ENCODE data around the gene TRIO. TPM values are rescaled to one million over a fixed set of nuclear protein-coding genes. Genes with fewer than 3 reads are reported as not detected.
A peak's percentile ranks its signal among the peaks of the same experiment; 100 is the strongest.

The TRIO gene
- total and polyA plus RNA-seq, 2 of the 8 experiments (the other 6 are each of a cell fraction or from before 2014, with no cell fraction given) = 35.1 to 69.1 TPM

DNA sequence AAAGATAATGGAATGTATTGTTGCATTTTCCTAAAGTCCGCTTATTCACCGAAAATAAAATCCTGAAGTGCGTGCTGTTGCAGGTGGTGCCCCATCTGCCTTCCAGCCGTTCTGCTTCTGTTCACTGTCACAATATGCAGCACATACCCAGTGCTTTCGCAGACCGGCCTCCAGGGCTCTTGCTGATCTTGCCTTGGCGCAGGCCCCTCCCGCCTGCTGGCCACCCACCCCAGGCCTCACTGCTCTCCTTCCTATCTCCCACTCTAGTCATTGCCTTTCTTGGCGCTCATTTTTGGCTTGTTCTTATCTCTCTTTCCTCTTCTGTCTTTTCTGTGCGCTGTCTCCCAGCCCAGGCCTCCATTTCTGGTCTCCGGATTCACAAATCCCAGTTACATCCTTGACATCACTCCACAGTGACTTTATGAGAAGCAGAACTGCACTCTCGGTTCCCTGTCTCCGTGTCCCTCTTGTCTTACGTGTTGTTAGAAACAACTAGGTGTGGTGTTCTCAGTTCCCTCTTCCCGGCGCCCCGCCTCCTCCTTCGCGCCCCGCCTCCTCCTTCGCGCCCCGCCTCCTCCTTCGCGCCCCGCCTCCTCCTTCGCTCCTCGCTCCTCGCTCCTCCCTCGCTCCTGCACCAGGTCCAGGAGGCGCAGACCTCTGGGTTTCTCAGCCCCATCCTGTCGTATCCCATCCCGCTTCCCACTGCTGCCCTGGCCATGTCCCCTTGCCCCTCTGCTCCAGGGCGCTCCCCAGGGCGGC lies 236.8 kb downstream of the TRIO start:
- H4K91ac ChIP-seq (replicated peaks; ENCODE audit: insufficient read length, low read length) = no peak overlapping the region
- no peak overlapping the region for H2BK15ac ChIP-seq (ENCODE audit: low read length)
- ChIA-PET CTCF (ENCODE audit: partially characterized antibody) (interaction anchor here (0.8 to 1.0 kb wide), 3 partner anchors 29 to 396 kb away, joined by 3 read pairs; no protein-coding TSS in a partner anchor), POLR2A (ENCODE audit: partially characterized antibody) (no interaction called here)
- no peak overlapping the region for H3K27ac ChIP-seq (ENCODE audit: low read depth, low read length)
- H3K4me2 ChIP-seq (ENCODE audit: insufficient read depth in 1 of 2, low read depth in 2 of 2, low read length in 2 of 2) = peak overlapping the region in 1 of 2 experiments; percentile 46; a peak in 1 of 4 replicates
- H3K23ac ChIP-seq (ENCODE audit: insufficient read length) = no peak overlapping the region
- H3K56ac ChIP-seq (replicated peaks; ENCODE audit: insufficient read length, low read depth, low read length) = no peak overlapping the region
- H3K14ac ChIP-seq (ENCODE audit: insufficient read length) = no peak overlapping the region
- no peak overlapping the region for H3K4ac ChIP-seq (replicated peaks; ENCODE audit: insufficient read length, low read depth, low read length)
- 62% methylated on average over 27 of the region's 35 CpGs; no CpG with 5 or more reads in 1 of the 2 experiments for WGBS, 2 experiments (ENCODE audit: extremely low coverage in 1 of 2, insufficient coverage in 1 of 2, insufficient read length in 1 of 2, insufficient replicate concordance in 2 of 2, low coverage in 1 of 2, low lambda C conversion rate in 2 of 2, missing lambda C conversion rate in 1 of 2)
- no peak overlapping the region for H2BK20ac ChIP-seq (ENCODE audit: low read length)
- no peak overlapping the region for H2AFZ ChIP-seq (ENCODE audit: low read length)
- peaks cover 0 to 7% (median 1%) of the 10 kb centered on the region in 4 experiments; a peak in 3 of 7 replicates for H3K4me1 ChIP-seq (replicated peaks in 1 of 4; ENCODE audit: control insufficient read depth in 3 of 4, insufficient read depth in 4 of 4, low read length in 3 of 4)
- H4K20me1 ChIP-seq (replicated peaks in 1 of 2; ENCODE audit: control insufficient read depth in 1 of 2, insufficient read depth in 2 of 2, low read length in 2 of 2) = no peaks in the 10 kb centered on the region
- no peak overlapping the region for H4K5ac ChIP-seq (ENCODE audit: insufficient read length, low read depth, low read length)
- no peaks in the 10 kb centered on the region; the same call in 1 of the 2 replicates for H3K23me2 ChIP-seq (ENCODE audit: low read depth, low read length)
- H2BK120ac ChIP-seq (replicated peaks; ENCODE audit: low read depth, low read length) = no peak overlapping the region
- no peaks in the 10 kb centered on the region for H3K79me1 ChIP-seq (ENCODE audit: low read depth, low read length)
- DNase-seq (ENCODE audit: low read depth in 1 of 2, low spot score in 2 of 2) (peak in 1 of 2 experiments; percentile 90), FAIRE-seq (no peak)
- no peaks in the 10 kb centered on the region for H3K79me2 ChIP-seq (ENCODE audit: control insufficient read depth in 1 of 2, insufficient read depth in 2 of 2, low read length in 2 of 2)
- no peak overlapping the region for H2BK5ac ChIP-seq (ENCODE audit: low read depth, low read length)
- no peak overlapping the region for H2AK5ac ChIP-seq (ENCODE audit: low read depth, low read length)
- H3K36me3 ChIP-seq (ENCODE audit: control insufficient read depth in 2 of 4, insufficient read depth in 4 of 4, low read length in 3 of 4) = peaks cover 8 to 39% (median 21%) of the 10 kb centered on the region in 4 experiments
- H3K9ac ChIP-seq (replicated peaks in 1 of 4; ENCODE audit: extremely low read depth in 1 of 4, low read depth in 3 of 4, low read length in 3 of 4) = no peak overlapping the region; a peak in 1 of 7 replicates
- no peak overlapping the region for H3K4me3 ChIP-seq (ENCODE audit: extremely low read depth in 1 of 4, insufficient read depth in 2 of 4, low read depth in 3 of 4, low read length in 4 of 4)
- H2BK12ac ChIP-seq (ENCODE audit: low read depth, low read length) = no peak overlapping the region
- no peak overlapping the region for H3K18ac ChIP-seq (ENCODE audit: extremely low read depth, low read length)
- H3K27me3 ChIP-seq (replicated peaks in 1 of 4; ENCODE audit: control insufficient read depth in 3 of 4, extremely low read depth in 1 of 4, insufficient read depth in 3 of 4, low read length in 3 of 4) = no peaks in the 10 kb centered on the region
- no peak overlapping the region for H4K8ac ChIP-seq (ENCODE audit: extremely low read depth, insufficient read depth, low read length)
- no peaks in the 10 kb centered on the region for H3K9me3 ChIP-seq (ENCODE audit: insufficient read depth in 2 of 2, low read depth in 1 of 2, low read length in 1 of 2)
- TF ChIP-seq GTF2F1 (IDR thresholded peaks at IDR 0.05; ENCODE audit: borderline replicate concordance, low read depth, low read length) (no peak), BACH1 (IDR thresholded peaks at IDR 0.05; ENCODE audit: low read length) (no peak), SIRT6 (IDR thresholded peaks at IDR 0.05; ENCODE audit: low read length) (no peak), CBX5 (IDR thresholded peaks at IDR 0.05; ENCODE audit: low read depth, low read length) (no peak), CEBPB (IDR thresholded peaks at IDR 0.05; ENCODE audit: low read depth, low read length) (no peak), KDM1A (IDR thresholded peaks at IDR 0.05; ENCODE audit: borderline replicate concordance, low read length) (no peak), KDM5A (IDR thresholded peaks at IDR 0.05; ENCODE audit: low read length) (no peak), EZH2 (IDR thresholded peaks at IDR 0.05; ENCODE audit: low read depth, low read length, severe bottlenecking) (no peak), EP300 (IDR thresholded peaks at IDR 0.05; ENCODE audit: borderline replicate concordance in 1 of 2, low read depth in 2 of 2, low read length in 2 of 2) (no peak), BCL11A (IDR thresholded peaks at IDR 0.05; ENCODE audit: low read depth in 2 of 2, low read length in 2 of 2) (no peak), SAP30 (IDR thresholded peaks at IDR 0.05; ENCODE audit: insufficient read depth, insufficient replicate concordance, low read length) (no peak), SIN3A (conservative IDR thresholded peaks at IDR 0.05 in 1 of 2, IDR thresholded peaks at IDR 0.05 in 1 of 2; ENCODE audit: low read depth in 1 of 2, low read length in 2 of 2) (no peak)
